Measurements from ENCODE around the gene UQCRQ.

UQCRQ gene

DNA sequence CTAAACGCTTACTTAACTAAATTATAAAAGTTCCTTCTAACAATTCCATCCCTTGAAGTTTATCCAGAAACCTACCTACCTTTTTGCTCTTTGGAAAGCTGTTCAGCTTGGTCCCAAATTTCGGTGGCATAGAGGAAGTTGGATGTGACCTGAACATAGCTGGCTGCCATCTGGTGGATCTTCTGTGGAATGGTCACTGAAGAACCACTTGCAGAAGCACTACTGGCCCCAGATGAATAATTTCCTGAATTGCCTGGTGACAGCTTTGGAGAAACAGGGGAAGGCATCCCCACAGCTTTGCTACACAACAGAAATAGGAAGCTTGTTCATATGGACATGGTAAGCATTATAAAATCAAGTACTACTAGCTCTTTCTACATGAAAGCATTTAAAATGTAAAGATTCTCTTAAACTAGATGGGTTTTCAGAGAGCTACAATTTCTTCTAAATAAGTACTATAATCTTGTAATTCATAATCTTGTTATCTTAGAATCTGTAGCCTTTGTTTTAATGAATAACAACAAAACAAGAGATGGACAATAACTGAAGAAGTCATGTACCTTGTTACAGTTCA, 16.9 kb downstream of the UQCRQ start:
- peaks cover 6% of the 10 kb centered on the region for H3K4me1 ChIP-seq (ENCODE audit: insufficient read depth, low read length, severe bottlenecking)
- peaks cover 78% of the 10 kb centered on the region for H3K36me3 ChIP-seq (ENCODE audit: insufficient read depth, low read length)
- no peaks in the 10 kb centered on the region for H3K9me2 ChIP-seq (ENCODE audit: low read depth, low read length)
- no peaks in the 10 kb centered on the region for H3K27me3 ChIP-seq (ENCODE audit: insufficient read depth, low read length)
- H3K9me3 ChIP-seq (ENCODE audit: low read length): no peaks in the 10 kb centered on the region
- no peaks in the 10 kb centered on the region for H4K20me1 ChIP-seq (ENCODE audit: insufficient read depth, low read length)
- no peak overlapping the region for H2AFZ ChIP-seq (ENCODE audit: low read length)
- H3K9ac ChIP-seq (ENCODE audit: low read length): no peak overlapping the region
- H3K4me2 ChIP-seq (ENCODE audit: low read length): no peak overlapping the region
- H3K27ac ChIP-seq (ENCODE audit: low read depth, low read length, poor library complexity, severe bottlenecking): no peak overlapping the region
- H3K4me3 ChIP-seq (ENCODE audit: low read depth, low read length, poor library complexity, severe bottlenecking): no peak overlapping the region
- TF ChIP-seq, protein P1, sequence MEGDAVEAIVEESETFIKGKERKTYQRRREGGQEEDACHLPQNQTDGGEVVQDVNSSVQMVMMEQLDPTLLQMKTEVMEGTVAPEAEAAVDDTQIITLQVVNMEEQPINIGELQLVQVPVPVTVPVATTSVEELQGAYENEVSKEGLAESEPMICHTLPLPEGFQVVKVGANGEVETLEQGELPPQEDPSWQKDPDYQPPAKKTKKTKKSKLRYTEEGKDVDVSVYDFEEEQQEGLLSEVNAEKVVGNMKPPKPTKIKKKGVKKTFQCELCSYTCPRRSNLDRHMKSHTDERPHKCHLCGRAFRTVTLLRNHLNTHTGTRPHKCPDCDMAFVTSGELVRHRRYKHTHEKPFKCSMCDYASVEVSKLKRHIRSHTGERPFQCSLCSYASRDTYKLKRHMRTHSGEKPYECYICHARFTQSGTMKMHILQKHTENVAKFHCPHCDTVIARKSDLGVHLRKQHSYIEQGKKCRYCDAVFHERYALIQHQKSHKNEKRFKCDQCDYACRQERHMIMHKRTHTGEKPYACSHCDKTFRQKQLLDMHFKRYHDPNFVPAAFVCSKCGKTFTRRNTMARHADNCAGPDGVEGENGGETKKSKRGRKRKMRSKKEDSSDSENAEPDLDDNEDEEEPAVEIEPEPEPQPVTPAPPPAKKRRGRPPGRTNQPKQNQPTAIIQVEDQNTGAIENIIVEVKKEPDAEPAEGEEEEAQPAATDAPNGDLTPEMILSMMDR (IDR thresholded peaks at IDR 0.05; ENCODE audit: low read length): peak; percentile 69
- no peak for TF ChIP-seq EZH2 (IDR thresholded peaks at IDR 0.05; ENCODE audit: borderline replicate concordance, low read length)
- H3K79me2 ChIP-seq (ENCODE audit: insufficient read depth, low read length): no peaks in the 10 kb centered on the region
- H3F3A ChIP-seq (ENCODE audit: insufficient read depth, low read length): no peaks in the 10 kb centered on the region

DNA sequence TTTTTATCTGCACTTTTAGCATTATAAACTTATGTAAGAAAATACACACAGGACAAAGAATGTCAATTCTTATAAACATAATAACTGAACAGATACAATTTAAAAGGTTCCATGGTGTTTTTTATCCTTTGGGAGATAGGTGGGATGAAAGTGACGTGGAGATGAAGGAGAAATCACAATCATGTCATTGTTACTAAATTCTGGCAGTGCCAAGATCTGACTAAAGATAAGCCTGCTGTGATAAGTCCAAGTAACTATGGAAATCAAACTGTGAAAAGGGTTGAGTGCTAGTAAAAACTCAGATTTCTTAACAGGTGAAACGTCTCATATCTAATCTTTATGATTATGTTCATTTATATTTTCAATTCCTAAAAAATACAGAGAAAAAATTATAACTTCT, 18.1 kb downstream of the UQCRQ start:
- no peaks in the 10 kb centered on the region for H3K9me2 ChIP-seq (ENCODE audit: low read depth, low read length)
- H3K9ac ChIP-seq (ENCODE audit: low read length): no peak overlapping the region
- H2AFZ ChIP-seq (ENCODE audit: low read length): no peak overlapping the region
- H3K79me2 ChIP-seq (ENCODE audit: insufficient read depth, low read length): no peaks in the 10 kb centered on the region
- no peaks in the 10 kb centered on the region for H3K9me3 ChIP-seq (ENCODE audit: low read length)
- H3K4me1 ChIP-seq (ENCODE audit: insufficient read depth, low read length, severe bottlenecking): peaks cover 6% of the 10 kb centered on the region
- H3K36me3 ChIP-seq (ENCODE audit: insufficient read depth, low read length): peaks cover 78% of the 10 kb centered on the region
- no peaks in the 10 kb centered on the region for H3K27me3 ChIP-seq (ENCODE audit: insufficient read depth, low read length)
- TF ChIP-seq, protein P1 (IDR thresholded peaks at IDR 0.05; ENCODE audit: low read length): no peak
- TF ChIP-seq EZH2 (IDR thresholded peaks at IDR 0.05; ENCODE audit: borderline replicate concordance, low read length): no peak
- no peak overlapping the region for H3K27ac ChIP-seq (ENCODE audit: low read depth, low read length, poor library complexity, severe bottlenecking)
- H3F3A ChIP-seq (ENCODE audit: insufficient read depth, low read length): no peaks in the 10 kb centered on the region
- H4K20me1 ChIP-seq (ENCODE audit: insufficient read depth, low read length): no peaks in the 10 kb centered on the region
- H3K4me3 ChIP-seq (ENCODE audit: low read depth, low read length, poor library complexity, severe bottlenecking): no peak overlapping the region
- H3K4me2 ChIP-seq (ENCODE audit: low read length): no peak overlapping the region

DNA sequence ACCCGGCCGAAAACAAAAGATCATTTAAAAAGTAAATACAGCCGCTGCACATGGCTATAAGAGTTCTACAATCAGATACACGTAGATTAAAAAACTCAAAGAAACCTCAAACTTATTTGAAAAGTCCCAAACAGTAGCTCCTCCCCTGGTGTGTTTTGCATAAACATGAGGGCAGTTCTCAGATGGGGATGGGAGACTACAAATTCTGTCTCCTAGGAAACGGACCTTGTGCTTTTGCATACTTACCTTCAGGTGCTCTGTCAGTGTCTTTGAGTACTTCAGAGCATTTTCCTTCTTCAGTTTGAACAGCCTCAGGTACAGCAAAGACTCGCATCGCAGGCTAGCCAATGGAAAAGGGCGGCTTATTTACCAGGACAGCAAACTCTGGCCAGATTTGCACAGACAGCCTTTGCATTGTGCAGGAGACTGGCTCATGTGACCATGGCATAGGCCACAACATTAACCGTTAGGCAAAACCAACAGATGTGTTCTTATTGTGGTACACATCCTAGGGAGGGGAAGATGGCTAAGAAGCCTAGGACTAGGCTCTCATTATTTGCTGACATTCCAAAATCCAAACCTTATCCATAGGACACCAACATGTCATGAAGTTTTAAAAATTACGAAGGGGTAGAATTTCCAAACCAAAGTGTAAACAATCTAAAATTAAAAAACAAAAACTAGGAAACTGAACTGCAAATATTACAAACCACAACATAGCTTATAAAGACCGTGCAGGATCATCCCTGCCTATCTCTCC, 19.8 kb downstream of the UQCRQ start:
- Histone ChIP-seq H3K4me3 (ENCODE audit: low read depth, low read length, poor library complexity, severe bottlenecking) (no peak overlapping the region), H3K4me1 (ENCODE audit: insufficient read depth, low read length, severe bottlenecking) (peaks cover 6% of the 10 kb centered on the region), H3K79me2 (ENCODE audit: insufficient read depth, low read length) (no peaks in the 10 kb centered on the region), H3K9me3 (ENCODE audit: low read length) (no peaks in the 10 kb centered on the region), H4K20me1 (ENCODE audit: insufficient read depth, low read length) (no peaks in the 10 kb centered on the region), H3K27me3 (ENCODE audit: insufficient read depth, low read length) (no peaks in the 10 kb centered on the region), H3K9ac (ENCODE audit: low read length) (no peak overlapping the region), H3K36me3 (ENCODE audit: insufficient read depth, low read length) (peaks cover 72% of the 10 kb centered on the region), H2AFZ (ENCODE audit: low read length) (no peak overlapping the region), H3K9me2 (ENCODE audit: low read depth, low read length) (no peaks in the 10 kb centered on the region), H3K4me2 (ENCODE audit: low read length) (no peak overlapping the region), H3K27ac (ENCODE audit: low read depth, low read length, poor library complexity, severe bottlenecking) (no peak overlapping the region), H3F3A (ENCODE audit: insufficient read depth, low read length) (no peaks in the 10 kb centered on the region)
- no peak for TF ChIP-seq EZH2 (IDR thresholded peaks at IDR 0.05; ENCODE audit: borderline replicate concordance, low read length)
- TF ChIP-seq, protein P1 (IDR thresholded peaks at IDR 0.05; ENCODE audit: low read length): no peak

Measured in OCI-LY1 (cell line).